Measurements from ENCODE around the gene TJAP1.
"Not testable (repeated sequence)": the region's sequence is repeated elsewhere in the genome, so short reads cannot be mapped to it uniquely, and the experiment has no call there.

TJAP1 gene

DNA sequence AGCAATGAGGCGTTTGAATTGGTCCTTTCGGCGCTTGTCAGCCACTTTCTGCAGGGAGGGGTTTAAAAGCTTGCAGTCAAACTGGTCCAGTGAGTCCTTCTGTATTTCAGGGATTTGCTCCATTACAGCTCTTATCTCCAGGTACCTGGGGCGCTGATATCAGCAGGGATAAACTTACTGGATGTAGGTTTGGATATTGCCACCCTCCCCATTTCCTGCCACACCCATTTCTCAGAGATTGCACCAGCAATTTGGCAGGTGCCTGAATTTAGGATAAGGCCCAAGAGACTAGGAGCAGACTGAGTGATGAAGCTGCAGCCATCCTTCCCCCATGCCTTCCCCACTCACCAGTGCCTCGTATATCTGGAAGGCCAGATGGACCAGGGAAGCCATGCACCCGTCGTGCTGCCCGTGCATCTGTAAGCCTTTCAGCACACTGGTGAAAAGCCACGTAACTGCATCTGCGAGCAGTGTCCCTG lies 47.2 kb downstream of the TJAP1 start:
- no peak for DNase-seq (ENCODE audit: low read depth in 1 of 2, low spot score in 1 of 2)

DNA sequence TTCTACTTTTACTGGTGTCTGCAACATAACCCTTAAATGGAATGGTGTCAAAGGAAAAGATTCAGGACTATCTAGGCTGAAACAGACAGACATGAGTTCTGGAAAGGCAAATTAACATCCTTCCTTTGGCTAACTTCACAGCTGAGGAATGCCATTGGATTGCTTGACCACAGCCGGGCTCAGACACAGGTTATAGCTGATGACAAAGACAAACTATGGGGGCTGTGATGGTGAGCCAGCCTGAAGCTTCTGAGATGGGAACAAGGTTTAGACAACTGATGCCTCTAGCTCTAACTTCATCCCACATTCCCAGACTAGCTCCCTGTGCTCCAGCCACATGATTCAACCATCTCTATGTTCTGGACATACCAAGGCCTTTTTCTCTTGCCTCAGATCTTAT lies 54.8 kb downstream of the TJAP1 start:
- DNase-seq (ENCODE audit: low read depth in 1 of 2, low spot score in 1 of 2), result no peak

DNA sequence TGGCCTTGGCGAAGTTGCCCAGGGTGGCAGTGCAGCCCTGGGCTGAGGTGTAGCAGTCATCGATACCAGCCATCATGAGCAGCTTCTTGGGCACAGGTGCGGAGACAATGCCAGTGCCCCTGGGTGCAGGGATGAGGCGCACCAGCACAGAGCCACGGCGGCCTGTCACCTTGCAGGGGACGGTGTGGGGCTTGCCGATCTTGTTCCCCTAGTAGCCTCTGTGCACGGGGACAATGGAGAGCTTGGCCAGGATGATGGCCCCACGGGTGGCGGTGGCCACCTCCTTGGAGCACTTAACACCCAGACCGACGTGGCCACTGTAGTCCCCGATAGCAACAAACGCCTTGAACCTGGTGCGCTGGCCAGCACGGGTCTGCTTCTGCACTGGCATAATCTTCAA lies 61.6 kb downstream of the TJAP1 start:
- not testable (repeated sequence) for DNase-seq (ENCODE audit: low read depth in 1 of 2, low spot score in 1 of 2)

DNA sequence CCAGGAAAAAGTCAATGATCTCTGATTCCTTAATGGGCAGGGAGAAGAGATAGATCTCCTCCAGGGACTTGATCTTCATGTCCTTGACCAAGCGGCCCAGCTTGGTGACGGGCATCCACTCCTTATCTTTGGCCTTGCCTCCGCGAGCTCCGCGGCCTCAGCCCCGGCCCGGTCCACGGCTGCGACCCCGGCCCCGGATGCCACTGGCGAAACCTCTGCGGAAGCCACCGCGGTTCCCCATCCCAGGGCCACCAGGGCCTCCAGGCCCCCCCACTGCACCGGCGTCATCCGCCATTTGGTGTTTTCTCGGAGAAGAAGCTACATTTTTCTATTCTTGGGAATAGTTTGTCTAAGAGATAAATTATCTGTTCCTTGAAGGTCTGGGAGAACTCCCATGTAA lies 62.0 kb downstream of the TJAP1 start:
- not testable (repeated sequence) for DNase-seq (ENCODE audit: low read depth in 1 of 2, low spot score in 1 of 2)

DNA sequence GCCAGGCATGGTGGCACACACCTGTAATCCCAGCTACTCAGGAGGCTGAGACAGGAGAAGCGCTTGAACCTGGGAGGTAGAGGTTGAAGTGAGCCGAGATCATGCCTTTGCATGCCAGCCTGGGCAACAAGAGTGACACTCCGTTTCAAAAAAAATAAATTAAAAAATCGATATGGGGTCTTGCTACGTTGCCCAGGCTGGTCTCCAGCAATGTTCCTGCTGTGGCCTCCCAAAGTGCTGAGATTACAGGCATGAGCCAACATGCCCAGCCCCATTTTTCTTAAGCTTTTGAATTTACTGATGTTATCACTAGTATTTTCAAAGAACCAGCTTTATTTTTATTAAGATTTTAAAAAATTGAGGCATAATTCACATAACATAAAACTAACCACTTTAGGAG lies 63.1 kb downstream of the TJAP1 start:
- DNase-seq (ENCODE audit: low read depth in 1 of 2, low spot score in 1 of 2), result no peak

DNA sequence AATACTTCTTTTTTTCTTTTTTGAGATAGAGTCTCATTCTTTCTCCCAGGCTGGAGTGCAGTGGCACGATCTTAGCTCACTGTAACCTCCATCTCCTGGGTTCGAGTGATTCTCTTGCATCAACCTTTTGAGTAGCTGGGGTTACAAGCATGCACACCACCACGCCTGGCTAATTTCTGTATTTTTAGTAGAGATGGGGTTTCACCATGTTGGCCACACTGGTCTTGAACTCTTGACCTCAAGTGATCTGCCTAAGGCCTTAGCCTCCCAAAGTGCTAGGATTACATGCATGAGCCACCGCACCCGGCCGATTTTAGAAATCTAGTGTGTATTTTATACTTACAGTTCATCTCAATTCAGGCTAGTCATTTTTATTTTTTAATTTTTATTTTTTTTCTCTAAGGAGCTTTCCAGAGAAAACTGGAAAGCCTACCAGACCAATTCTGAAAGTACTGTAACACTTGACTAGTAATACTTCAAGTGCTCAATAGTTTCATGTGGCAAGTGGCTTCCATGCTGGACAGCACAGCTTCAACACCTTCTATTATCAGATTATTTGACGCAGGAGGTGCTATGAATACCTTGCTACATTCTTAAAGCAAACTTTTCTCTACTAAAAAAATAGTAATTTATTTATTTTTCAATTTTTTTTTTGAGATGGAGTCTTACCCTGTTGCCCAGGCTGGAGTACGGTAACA lies 64.6 kb downstream of the TJAP1 start:
- no peak for DNase-seq (ENCODE audit: low read depth in 1 of 2, low spot score in 1 of 2)

DNA sequence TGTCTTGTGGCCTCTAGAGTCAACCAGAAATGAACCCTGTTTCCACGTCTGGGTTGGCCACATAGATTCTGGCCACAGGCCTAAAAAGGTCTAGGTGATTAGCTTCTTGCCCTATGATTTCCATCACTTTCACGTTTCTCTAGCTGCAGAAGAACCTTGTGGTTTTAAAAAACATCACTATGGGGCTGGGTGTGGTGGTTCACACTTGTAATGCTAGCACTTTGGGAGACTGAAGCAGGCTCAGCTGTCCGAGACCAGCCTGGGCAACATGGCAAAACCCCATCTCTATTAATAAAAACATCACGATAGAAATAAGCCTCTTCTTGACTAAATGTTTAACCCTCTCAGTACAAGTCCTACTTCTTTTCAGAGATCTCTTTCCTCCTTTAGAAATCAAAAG lies 67.1 kb downstream of the TJAP1 start:
- DNase-seq (ENCODE audit: low read depth in 1 of 2, low spot score in 1 of 2), result no peak

DNA sequence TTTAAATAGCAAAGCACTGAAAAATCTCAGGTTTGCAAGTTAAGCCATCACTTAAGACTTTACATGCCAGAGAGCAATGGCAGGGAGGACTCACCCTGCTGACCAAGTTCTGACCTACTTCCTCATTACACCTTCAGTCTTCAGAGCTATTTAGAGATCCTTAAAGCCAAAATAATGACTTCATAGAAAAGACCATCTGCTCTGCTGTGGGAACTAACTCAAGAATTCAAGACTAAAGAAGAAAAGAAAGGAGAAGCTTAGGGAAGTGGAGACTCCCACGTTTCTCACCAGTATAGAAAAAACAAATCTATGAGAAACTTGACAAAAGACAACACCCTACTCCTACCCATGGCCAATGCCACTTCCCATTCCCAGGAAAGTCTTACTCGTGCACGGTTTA lies 69.9 kb downstream of the TJAP1 start:
- no peak for DNase-seq (ENCODE audit: low read depth in 1 of 2, low spot score in 1 of 2)
